IMR-90 (cell line): ENCODE measurements around the gene NACC2. TPM values are rescaled to one million over a fixed set of nuclear protein-coding genes. Genes with fewer than 3 reads are reported as not detected.

ENCODE experiments used
- ATAC-seq: fragments of 200-7000 bp; cut with Tn5 transposase; 2 replicates; pipeline ENCODE4 v1.9.1; 2020; ENCODE audit warnings: low read depth, mild to moderate bottlenecking, moderate library complexity
- BruUV-seq: library from RNA; stranded (reverse); fragments of 400-500 nt; replicated peaks from 2 replicates; lab custom pipeline; 2021; lab: Mats Ljungman, UMichigan
- CTCF ChIA-PET: fragments of 300-600 bp; formaldehyde crosslinking; extraction: SDS; loops from one replicate; lab custom pipeline; 2021; ENCODE audit warnings: antibody characterized with exemption; lab: Yijun Ruan, JAX
- POLR2A ChIA-PET: fragments of 300-600 bp; sonication (Branson Sonifier 250); formaldehyde crosslinking; loops from one replicate; lab custom pipeline; 2022; ENCODE audit warnings: antibody characterized with exemption; ENCODE audit not compliant: unreplicated experiment; lab: Charles Lee
- DNase-seq: peaks from one replicate; pipeline ENCODE4 v3.0.0; 2013
- H2AFZ ChIP-seq: replicated peaks from 2 replicates; pipeline ENCODE3; 2013; ENCODE audit warnings: low read length, mild to moderate bottlenecking; ENCODE audit not compliant: poor library complexity
- H2AK5ac ChIP-seq: 2 replicates; pipeline ENCODE4 v1.6.1; 2013; ENCODE audit warnings: low read depth, low read length, inconsistent platforms
- H2AK9ac ChIP-seq: replicated peaks from 2 replicates; pipeline ENCODE3; 2013; ENCODE audit warnings: mild to moderate bottlenecking, low read depth, low read length, moderate library complexity; ENCODE audit not compliant: poor library complexity
- H2BK120ac ChIP-seq: 2 replicates; pipeline ENCODE4 v1.6.1; 2013; ENCODE audit warnings: low read depth, low read length, inconsistent platforms
- H2BK15ac ChIP-seq: 3 replicates; pipeline ENCODE4 v1.6.1; 2013; ENCODE audit warnings: low read depth, low read length, inconsistent platforms
- H2BK20ac ChIP-seq: 2 replicates; pipeline ENCODE4 v1.6.1; 2013; ENCODE audit warnings: low read depth, mild to moderate bottlenecking, inconsistent platforms, low read length, moderate library complexity
- H2BK5ac ChIP-seq: 2 replicates; pipeline ENCODE4 v1.6.1; 2013; ENCODE audit warnings: mild to moderate bottlenecking, low read depth, low read length, inconsistent platforms; ENCODE audit not compliant: poor library complexity, severe bottlenecking
- H3K14ac ChIP-seq: replicated peaks from 2 replicates; pipeline ENCODE4 v1.6.1; 2013; ENCODE audit warnings: low read depth, low read length, inconsistent platforms
- H3K18ac ChIP-seq: 2 replicates; pipeline ENCODE4 v1.6.1; 2013; ENCODE audit warnings: low read depth, low read length, control low read depth
- H3K23ac ChIP-seq: 2 replicates; pipeline ENCODE4 v1.6.1; 2013; ENCODE audit warnings: low read depth, low read length, inconsistent platforms
- H3K27ac ChIP-seq: 2 replicates; pipeline ENCODE4 v1.5.1; 2013; ENCODE audit warnings: mild to moderate bottlenecking, control low read depth, low read length; ENCODE audit not compliant: insufficient read depth
- H3K27me3 ChIP-seq: 2 replicates; pipeline ENCODE4 v1.6.1; 2013; ENCODE audit warnings: low read length; ENCODE audit not compliant: control insufficient read depth, insufficient read depth
- H3K36me3 ChIP-seq: 2 replicates; pipeline ENCODE4 v1.6.1; 2013; ENCODE audit warnings: low read length, mixed read lengths; ENCODE audit not compliant: control insufficient read depth, insufficient read depth
- H3K4ac ChIP-seq: 2 replicates; pipeline ENCODE4 v1.6.1; 2013; ENCODE audit warnings: low read depth, low read length, inconsistent platforms
- H3K4me1 ChIP-seq: 2 replicates; pipeline ENCODE4 v1.6.1; 2013; ENCODE audit warnings: low read length, mixed read lengths; ENCODE audit not compliant: control insufficient read depth, insufficient read depth
- H3K4me2 ChIP-seq: 2 replicates; pipeline ENCODE4 v1.6.1; 2013; ENCODE audit warnings: low read depth, mild to moderate bottlenecking, control low read depth, low read length, moderate library complexity
- H3K4me3 ChIP-seq: 2 replicates; pipeline ENCODE4 v1.5.1; 2013; ENCODE audit warnings: low read depth, mild to moderate bottlenecking, control low read depth, low read length, moderate library complexity; ENCODE audit not compliant: insufficient read depth
- H3K56ac ChIP-seq: 2 replicates; pipeline ENCODE4 v1.6.1; 2013; ENCODE audit warnings: low read length, inconsistent platforms; ENCODE audit not compliant: insufficient read depth; ENCODE audit errors: extremely low read depth
- H3K79me1 ChIP-seq, 2 experiments: 2 replicates each; pipeline ENCODE4 v1.6.1; 2013; ENCODE audit warnings: low read length in 2 of 2, inconsistent platforms in 1 of 2, low read depth in 1 of 2
- H3K9ac ChIP-seq: 2 replicates; pipeline ENCODE4 v1.6.1; 2013; ENCODE audit warnings: low read depth, low read length, control low read depth
- H3K9me1 ChIP-seq: 2 replicates; pipeline ENCODE4 v1.6.1; 2013; ENCODE audit warnings: low read length, inconsistent platforms; ENCODE audit not compliant: insufficient read depth
- H3K9me3 ChIP-seq: 2 replicates; pipeline ENCODE4 v1.6.1; 2013; ENCODE audit warnings: low read length; ENCODE audit not compliant: control insufficient read depth, insufficient read depth
- H4K20me1 ChIP-seq: 2 replicates; pipeline ENCODE4 v1.6.1; 2013; ENCODE audit warnings: low read length, inconsistent platforms; ENCODE audit not compliant: insufficient read depth
- H4K5ac ChIP-seq: 2 replicates; pipeline ENCODE4 v1.6.1; 2013; ENCODE audit warnings: mild to moderate bottlenecking, low read depth, low read length, control low read depth
- H4K8ac ChIP-seq, 2 experiments: 2 replicates each; pipeline ENCODE4 v1.6.1; 2013; ENCODE audit warnings: low read depth in 2 of 2, low read length in 2 of 2, control low read depth in 1 of 2, inconsistent platforms in 1 of 2
- H4K91ac ChIP-seq: 2 replicates; pipeline ENCODE4 v1.6.1; 2013; ENCODE audit warnings: low read depth, low read length, inconsistent platforms; ENCODE audit not compliant: insufficient read depth
- BHLHE40 ChIP-seq: fragments of 150-350 bp; IDR thresholded peaks from 2 replicates; pipeline ENCODE4 v1.6.1; 2016; ENCODE audit warnings: mild to moderate bottlenecking, low read depth, low read length
- CEBPB ChIP-seq: IDR thresholded peaks from 2 replicates; pipeline ENCODE4 v1.6.1; 2012; ENCODE audit warnings: low read depth, low read length, improper control_type of control experiment
- CHD1 ChIP-seq: IDR thresholded peaks from 2 replicates; pipeline ENCODE4 v1.6.1; 2012; ENCODE audit warnings: low read depth, low read length, improper control_type of control experiment
- CTCF ChIP-seq: conservative IDR thresholded peaks from 2 replicates; pipeline ENCODE4 v1.5.1; 2012; ENCODE audit warnings: mild to moderate bottlenecking, low read depth, low read length, improper control_type of control experiment
- ELK1 ChIP-seq: fragments of 150-350 bp; IDR thresholded peaks from 2 replicates; pipeline ENCODE4 v1.6.1; 2016; ENCODE audit warnings: low read depth, mild to moderate bottlenecking, low read length, moderate library complexity, borderline replicate concordance
- FOS ChIP-seq: fragments of 150-350 bp; IDR thresholded peaks from 2 replicates; pipeline ENCODE4 v1.6.1; 2016; ENCODE audit warnings: low read depth, low read length
- MAFK ChIP-seq: IDR thresholded peaks from 2 replicates; pipeline ENCODE4 v1.6.1; 2012; ENCODE audit warnings: low read depth, low read length, improper control_type of control experiment
- MAZ ChIP-seq: IDR thresholded peaks from 2 replicates; pipeline ENCODE4 v1.6.1; 2012; ENCODE audit warnings: low read depth, mild to moderate bottlenecking, low read length, improper control_type of control experiment, moderate library complexity, borderline replicate concordance
- MXI1 ChIP-seq: IDR thresholded peaks from 2 replicates; pipeline ENCODE4 v1.6.1; 2012; ENCODE audit warnings: low read depth, mild to moderate bottlenecking, low read length, moderate library complexity, borderline replicate concordance
- NFE2L2 ChIP-seq: fragments of 150-350 bp; IDR thresholded peaks from 2 replicates; pipeline ENCODE4 v1.6.1; 2016; ENCODE audit warnings: low read depth, mild to moderate bottlenecking, low read length
- POLR2A ChIP-seq: IDR thresholded peaks from 2 replicates; pipeline ENCODE4 v1.6.1; 2012; ENCODE audit warnings: mild to moderate bottlenecking, low read depth, low read length
- RAD21 ChIP-seq: IDR thresholded peaks from 2 replicates; pipeline ENCODE4 v1.6.1; 2012; ENCODE audit warnings: low read length, improper control_type of control experiment
- RCOR1 ChIP-seq: IDR thresholded peaks from 2 replicates; pipeline ENCODE4 v1.6.1; 2012; ENCODE audit warnings: mild to moderate bottlenecking, low read length, improper control_type of control experiment; ENCODE audit not compliant: insufficient replicate concordance
- RFX5 ChIP-seq: IDR thresholded peaks from 2 replicates; pipeline ENCODE4 v1.8.0; 2012; ENCODE audit warnings: low read depth, mild to moderate bottlenecking, low read length, moderate library complexity
- SMC3 ChIP-seq: fragments of 150-350 bp; IDR thresholded peaks from 2 replicates; pipeline ENCODE4 v1.6.1; 2016; ENCODE audit warnings: low read depth, mild to moderate bottlenecking, antibody characterized with exemption, low read length, moderate library complexity
- USF2 ChIP-seq: fragments of 150-350 bp; IDR thresholded peaks from 2 replicates; pipeline ENCODE4 v1.6.1; 2017; ENCODE audit warnings: mild to moderate bottlenecking, antibody characterized with exemption, low read length, low read depth
- WGBS, 2 experiments: methylation state at CpG; one replicate each; pipeline versions ENCODE4 v1.1.5 to v1.1.7; 2013; ENCODE audit warnings: missing lambda C conversion rate in 2 of 2; ENCODE audit not compliant: insufficient read length in 1 of 2; ENCODE audit errors: extremely low coverage in 2 of 2; 5-methylcytosine and 5-hydroxymethylcytosine counted together
- dilution Hi-C: fragments of 300-500 bp; cut with HindIII; formaldehyde crosslinking; loops from one replicate; pipeline ENCODE4 v1.14.3; 2018; ENCODE audit warnings: low sequenced_read_pairs; ENCODE audit not compliant: unreplicated experiment
- in situ Hi-C: fragments of 300-500 bp; cut with MboI; formaldehyde crosslinking; loops from 3 replicates; pipeline ENCODE4 v1.14.3; 2019; ENCODE audit warnings: low sequenced_read_pairs, inconsistent platforms, mixed read lengths
- intact Hi-C: fragments of 100-400 bp; cut with micrococcal nuclease; formaldehyde crosslinking; loops from 2 replicates; pipeline ENCODE4 v1.10.0; 2022
- polyA plus RNA-seq, 3 experiments: library from polyadenylated mRNA; depleted of rRNA; stranded (reverse); fragments of >200 nt; gene quantifications; 2 replicates each; pipeline ENCODE4 v1.2.3, GENCODE V29; 2012; ENCODE audit warnings: low replicate concordance in 1 of 3
- total RNA-seq: library from RNA; depleted of rRNA; stranded (reverse); fragments of >200 nt; gene quantifications from 2 replicates; pipeline ENCODE4 v1.2.3, GENCODE V29; 2012

Gene NACC2
- total and polyA plus RNA-seq, 2 of the 4 experiments (the other 2 are of a cell fraction) = 7.9 to 19.0 TPM

- Histone ChIP-seq H3K4me2 (no peak overlapping the region), H2BK120ac (no peak overlapping the region), H3K18ac (no peak overlapping the region), H2AK9ac (no peak overlapping the region), H3K27ac (no peak overlapping the region), H3K4me3 (no peak overlapping the region), H3K9me1 (peaks cover 23% of the 10 kb centered on the region; the same call in 1 of the 2 replicates), H2BK15ac (no peak overlapping the region), H4K20me1 (peaks cover 78% of the 10 kb centered on the region), H4K8ac (no peak overlapping the region), H3K9ac (no peak overlapping the region), H3K79me1 (peaks cover 22 to 84% of the 10 kb centered on the region in 2 experiments), H3K27me3 (no peaks in the 10 kb centered on the region), H4K91ac (no peak overlapping the region), H2BK5ac (no peak overlapping the region), H3K14ac (no peak overlapping the region), H3K4me1 (peaks cover 32% of the 10 kb centered on the region), H3K23ac (no peak overlapping the region), H3K56ac (no peak overlapping the region), H2AFZ (no peak overlapping the region), H2AK5ac (no peak overlapping the region), H2BK20ac (no peak overlapping the region), H3K9me3 (no peaks in the 10 kb centered on the region), H3K36me3 (no peaks in the 10 kb centered on the region), H4K5ac (no peak overlapping the region), H3K4ac (no peak overlapping the region)
- intact Hi-C loops (no loop called here), dilution Hi-C loops (no loop called here), in situ Hi-C loops (no loop called here)
- 80% methylated on average over 13 of the region's 25 CpGs; no CpG with 5 or more reads in 1 of the 2 experiments for WGBS, 2 experiments
- TF ChIP-seq CHD1 (no peak), MAZ (no peak), CTCF (no peak), RAD21 (no peak), RFX5 (no peak), FOS (no peak), RCOR1 (no peak), NFE2L2 (no peak), BHLHE40 (no peak), CEBPB (no peak), SMC3 (no peak), POLR2A (no peak), MXI1 (no peak), ELK1 (no peak), USF2 (no peak), MAFK (no peak)
- DNase-seq (no peak), ATAC-seq (no peak)
- BruUV-seq = no TSS peak
- POLR2A ChIA-PET = no interaction called here
- CTCF ChIA-PET = no interaction called here
Measured at GRCh38 chr9:136056546-136057235, 38.4 kb downstream of the NACC2 start.
